HG03095 (cell line): ENCODE results near the gene OST4.

Experiments used
- ATAC-seq: cut with Tn5 transposase; IDR thresholded peaks from one replicate; pipeline ENCODE4 v1.9.1; 2021; ENCODE audit warnings: moderate library complexity; ENCODE audit not compliant: unreplicated experiment

The OST4 gene

GRCh38 chr2:27093430-27094352 lies 22.2 kb upstream of the OST4 start:
- ATAC-seq = no peak

GRCh38 chr2:27092696-27093429 lies 21.4 kb upstream of the OST4 start:
- ATAC-seq = no peak

GRCh38 chr2:27091746-27092695 lies 20.6 kb upstream of the OST4 start:
- ATAC-seq = no peak

- no peak for ATAC-seq
Measured at GRCh38 chr2:27089111-27089954, 17.9 kb upstream of the OST4 start.

GRCh38 chr2:27088634-27089033 lies 17.2 kb upstream of the OST4 start:
- ATAC-seq = no peak

- ATAC-seq = no peak
Measured at GRCh38 chr2:27087823-27088410, 16.5 kb upstream of the OST4 start.

GRCh38 chr2:27086724-27087593 lies 15.5 kb upstream of the OST4 start, which contains the start of gene KHK:
Gene KHK (plus strand): TSS chr2:27086772. CDS start chr2:27087260, 488 bp downstream.
- ATAC-seq = no peak

GRCh38 chr2:27086090-27086723 lies 14.8 kb upstream of the OST4 start:
- ATAC-seq = peak; percentile 78

- ATAC-seq = no peak
Measured at GRCh38 chr2:27085673-27086089, 14.2 kb upstream of the OST4 start.

- ATAC-seq = no peak
Measured at GRCh38 chr2:27085062-27085672, 13.7 kb upstream of the OST4 start.

- no peak for ATAC-seq
Measured at GRCh38 chr2:27084297-27085061, 13.0 kb upstream of the OST4 start.

- ATAC-seq = no peak
Measured at GRCh38 chr2:27083410-27084296, 12.2 kb upstream of the OST4 start.

- ATAC-seq = no peak
Measured at GRCh38 chr2:27082773-27083409, 11.4 kb upstream of the OST4 start.

GRCh38 chr2:27081984-27082772 lies 10.7 kb upstream of the OST4 start:
- no peak for ATAC-seq

GRCh38 chr2:27080603-27080936 lies 9.1 kb upstream of the OST4 start:
- ATAC-seq = no peak
